ENCODE results near the gene KRTAP5-6. TPM values are rescaled to one million over a fixed set of nuclear protein-coding genes. Genes with fewer than 3 reads are reported as not detected.

KRTAP5-6 gene
- total RNA-seq, 1 experiment from 2014 or later, result not detected

DNA sequence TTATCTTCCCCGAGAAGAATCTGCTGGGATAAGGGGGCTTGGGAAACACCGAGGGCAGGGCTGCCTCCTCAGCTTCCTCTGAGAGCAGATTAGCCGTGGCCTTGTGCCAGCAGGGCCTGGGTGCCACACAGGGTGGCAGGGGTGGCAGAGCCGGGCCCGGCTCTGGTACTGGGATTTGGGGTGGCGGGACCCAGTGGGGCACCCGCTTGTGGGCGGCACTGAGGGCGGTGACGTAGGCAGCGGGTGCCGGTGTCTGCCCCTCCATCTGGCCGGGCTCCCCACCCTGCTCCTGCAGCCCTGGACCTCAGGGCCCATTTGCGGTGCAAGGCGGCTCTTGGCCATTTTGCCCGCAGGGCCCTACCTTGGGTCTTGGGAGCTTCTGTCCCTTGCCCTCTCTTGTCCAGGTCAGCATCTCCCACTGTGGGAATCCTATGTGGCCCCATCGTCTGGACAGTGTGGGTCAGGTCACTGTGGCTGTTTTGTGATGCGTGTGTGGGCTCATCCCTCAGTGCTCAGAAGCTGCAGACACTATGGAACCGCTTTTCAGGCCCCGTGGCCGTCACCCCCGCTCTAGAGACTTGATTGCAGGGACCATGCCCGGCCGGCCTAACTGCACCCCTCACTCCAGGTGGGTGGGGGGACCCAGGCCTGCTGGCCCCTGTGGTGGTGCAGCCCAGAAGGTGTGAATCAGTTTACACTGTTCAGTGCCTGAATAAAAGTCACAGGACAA, 29.7 kb upstream of the KRTAP5-6 start:
- POLR2A ChIA-PET, result no interaction called here
- H3K9me2 ChIP-seq (ENCODE audit: insufficient read depth), result no peaks in the 10 kb centered on the region
- TF ChIP-seq, protein P1, sequence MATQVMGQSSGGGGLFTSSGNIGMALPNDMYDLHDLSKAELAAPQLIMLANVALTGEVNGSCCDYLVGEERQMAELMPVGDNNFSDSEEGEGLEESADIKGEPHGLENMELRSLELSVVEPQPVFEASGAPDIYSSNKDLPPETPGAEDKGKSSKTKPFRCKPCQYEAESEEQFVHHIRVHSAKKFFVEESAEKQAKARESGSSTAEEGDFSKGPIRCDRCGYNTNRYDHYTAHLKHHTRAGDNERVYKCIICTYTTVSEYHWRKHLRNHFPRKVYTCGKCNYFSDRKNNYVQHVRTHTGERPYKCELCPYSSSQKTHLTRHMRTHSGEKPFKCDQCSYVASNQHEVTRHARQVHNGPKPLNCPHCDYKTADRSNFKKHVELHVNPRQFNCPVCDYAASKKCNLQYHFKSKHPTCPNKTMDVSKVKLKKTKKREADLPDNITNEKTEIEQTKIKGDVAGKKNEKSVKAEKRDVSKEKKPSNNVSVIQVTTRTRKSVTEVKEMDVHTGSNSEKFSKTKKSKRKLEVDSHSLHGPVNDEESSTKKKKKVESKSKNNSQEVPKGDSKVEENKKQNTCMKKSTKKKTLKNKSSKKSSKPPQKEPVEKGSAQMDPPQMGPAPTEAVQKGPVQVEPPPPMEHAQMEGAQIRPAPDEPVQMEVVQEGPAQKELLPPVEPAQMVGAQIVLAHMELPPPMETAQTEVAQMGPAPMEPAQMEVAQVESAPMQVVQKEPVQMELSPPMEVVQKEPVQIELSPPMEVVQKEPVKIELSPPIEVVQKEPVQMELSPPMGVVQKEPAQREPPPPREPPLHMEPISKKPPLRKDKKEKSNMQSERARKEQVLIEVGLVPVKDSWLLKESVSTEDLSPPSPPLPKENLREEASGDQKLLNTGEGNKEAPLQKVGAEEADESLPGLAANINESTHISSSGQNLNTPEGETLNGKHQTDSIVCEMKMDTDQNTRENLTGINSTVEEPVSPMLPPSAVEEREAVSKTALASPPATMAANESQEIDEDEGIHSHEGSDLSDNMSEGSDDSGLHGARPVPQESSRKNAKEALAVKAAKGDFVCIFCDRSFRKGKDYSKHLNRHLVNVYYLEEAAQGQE (IDR thresholded peaks at IDR 0.05; ENCODE audit: low read depth), result no peak
- TF ChIP-seq ELF1 (IDR thresholded peaks at IDR 0.05; ENCODE audit: borderline replicate concordance, low read depth) (no peak), SRF (IDR thresholded peaks at IDR 0.05; ENCODE audit: low read depth) (no peak), TCF7L2 (IDR thresholded peaks at IDR 0.05; ENCODE audit: borderline replicate concordance, extremely low read depth, insufficient read depth, insufficient read length) (no peak), SP1 (IDR thresholded peaks at IDR 0.05; ENCODE audit: low read depth) (no peak), YY1 (IDR thresholded peaks at IDR 0.05; ENCODE audit: extremely low read depth, insufficient replicate concordance, low read depth, low read length) (no peak), ZNF274 (IDR thresholded peaks at IDR 0.05; ENCODE audit: low read depth, low read length) (no peak), FOSL1 (IDR thresholded peaks at IDR 0.05; ENCODE audit: low read depth) (no peak)
- H3K9me3 ChIP-seq (ENCODE audit: control insufficient read depth in 1 of 2, insufficient read depth in 1 of 2, low read depth in 1 of 2, low read length in 2 of 2), result no peaks in the 10 kb centered on the region
- no peaks in the 10 kb centered on the region for H4K20me1 ChIP-seq (ENCODE audit: insufficient read depth)
- no peaks in the 10 kb centered on the region for H3K79me2 ChIP-seq (ENCODE audit: insufficient read depth, low read length)
- BruUV-seq (replicated peaks), result no TSS peak
- ATAC-seq (no peak), DNase-seq (ENCODE audit: low read depth, low spot score) (no peak)
- RAD21 ChIA-PET (ENCODE audit: low non-redundant PET in 1 of 2, low total read pairs in 2 of 2, uncharacterized antibody in 2 of 2, unreplicated experiment in 2 of 2), result no interaction called here
- H3K27me3 ChIP-seq (ENCODE audit: insufficient read depth, low read length), result peaks cover 11% of the 10 kb centered on the region; the same call in 1 of the 2 replicates
- H3K27ac ChIP-seq (ENCODE audit: low read depth, low read length), result no peak overlapping the region
- H3K4me1 ChIP-seq (ENCODE audit: control insufficient read depth in 1 of 2, insufficient read depth in 2 of 2, low read length in 2 of 2), result no peaks in the 10 kb centered on the region
- H3K4me3 ChIP-seq (replicated peaks in 1 of 2; ENCODE audit: low read depth in 1 of 2, low read length in 2 of 2), result no peak overlapping the region
- intact Hi-C loops (cut with micrococcal nuclease), result no loop called here
- no peak overlapping the region for H2AFZ ChIP-seq (ENCODE audit: low read depth, low read length, poor library complexity, severe bottlenecking)
- no peaks in the 10 kb centered on the region for H3K36me3 ChIP-seq (ENCODE audit: control insufficient read depth in 1 of 2, insufficient read depth in 2 of 2, low read length in 2 of 2)
- CTCF ChIA-PET, result no interaction called here
- H3K9ac ChIP-seq (ENCODE audit: low read length), result no peak overlapping the region
- no peak overlapping the region for H3K4me2 ChIP-seq (ENCODE audit: low read length)
